GM12878 (cell line): ENCODE measurements around the gene CALHM3. TPM values are rescaled to one million over a fixed set of nuclear protein-coding genes. Genes with fewer than 3 reads are reported as not detected.

Source experiments
- ASH2L ChIP-seq: fragments of 300-600, 200-600 bp; sonication (generic); IDR thresholded peaks from 2 replicates; pipeline ENCODE4 v1.6.1; 2017; ENCODE audit warnings: low read depth, mild to moderate bottlenecking, borderline replicate concordance
- BRCA1 ChIP-seq: IDR thresholded peaks from 2 replicates; pipeline ENCODE4 v1.6.1; 2011; ENCODE audit warnings: low read depth, low read length, improper control_type of control experiment
- EP300 ChIP-seq, 2 experiments: fragments of 150-350 bp in 1 of 2; IDR thresholded peaks; 2 replicates each; pipeline ENCODE4 v1.6.1; 2011 to 2012; ENCODE audit warnings: low read depth in 2 of 2, low read length in 2 of 2, borderline replicate concordance in 1 of 2, improper control_type of control experiment in 1 of 2, inconsistent platforms in 1 of 2; ENCODE audit not compliant: control insufficient read depth in 1 of 2
- EZH2 ChIP-seq: IDR thresholded peaks from 2 replicates; pipeline ENCODE4 v1.6.1; 2012; ENCODE audit warnings: low read depth, mild to moderate bottlenecking, control low read depth, inconsistent platforms, low read length, borderline replicate concordance; ENCODE audit not compliant: control insufficient read depth
- HDAC6 ChIP-seq: fragments of 200-600 bp; sonication (generic); IDR thresholded peaks from one replicate; pipeline ENCODE4 v1.8.0; 2017; ENCODE audit warnings: antibody characterized with exemption; ENCODE audit not compliant: unreplicated experiment
- MYC ChIP-seq: IDR thresholded peaks from 2 replicates; pipeline ENCODE4 v1.6.1; 2011; ENCODE audit warnings: mild to moderate bottlenecking, low read length, moderate library complexity, inconsistent platforms; ENCODE audit not compliant: insufficient read depth, insufficient replicate concordance, insufficient read length, severe bottlenecking
- POLR2AphosphoS2 ChIP-seq: IDR thresholded peaks from 2 replicates; pipeline ENCODE4 v1.6.1; 2011; ENCODE audit warnings: low read depth, mild to moderate bottlenecking, low read length, improper control_type of control experiment, moderate library complexity
- SIN3A ChIP-seq: IDR thresholded peaks from 2 replicates; pipeline ENCODE4 v1.6.1; 2012; ENCODE audit warnings: low read depth, low read length, improper control_type of control experiment
- STAT3 ChIP-seq: IDR thresholded peaks from 2 replicates; pipeline ENCODE4 v1.6.1; 2011; ENCODE audit warnings: low read depth, low read length, improper control_type of control experiment
- ZBED1 ChIP-seq: IDR thresholded peaks from 2 replicates; pipeline ENCODE4 v1.6.1; 2016; ENCODE audit warnings: borderline replicate concordance
- ZNF274 ChIP-seq: IDR thresholded peaks from one replicate; pipeline ENCODE4 v1.8.0; 2011; ENCODE audit not compliant: insufficient read length, insufficient read depth
- ZNF384 ChIP-seq: IDR thresholded peaks from 2 replicates; pipeline ENCODE4 v1.6.1; 2012; ENCODE audit warnings: low read depth, mild to moderate bottlenecking, low read length, improper control_type of control experiment, borderline replicate concordance
- polyA plus RNA-seq, 11 experiments: library from polyadenylated mRNA; depleted of rRNA in 4 of 11; unstranded in 6 of 11; stranded (reverse) in 5 of 11; fragments of >200 nt; fragmentation: Nextera tagmentation in 4 of 11; fragmentation: Illumina TruSeq in 1 of 11; extraction: Ambion mirVana in 4 of 11; extraction: Trizol in 1 of 11; gene quantifications; 1 replicate in 1 of 11; 2 replicates in 10 of 11; pipeline versions ENCODE4 v1.2.1 to v1.2.3, GENCODE V29; 2011 to 2016; ENCODE audit warnings: inconsistent platforms in 2 of 11, missing spikeins in 2 of 11, low read depth in 1 of 11
- total RNA-seq, 4 experiments: library from RNA; depleted of rRNA in 3 of 4; stranded (reverse); fragments of >200 nt in 3 of 4; fragmentation: Illumina TruSeq in 1 of 4; extraction: Trizol in 1 of 4; gene quantifications; 2 replicates each; pipeline versions ENCODE4 v1.2.1 to v1.2.3, GENCODE V29; 2013 to 2021
- TF ChIP-seq, protein P1 (sequence below): fragments of 450-650 bp; IDR thresholded peaks from 2 replicates; pipeline ENCODE4 v1.6.1; 2016; ENCODE audit warnings: mild to moderate bottlenecking
- TF ChIP-seq, protein P2 (sequence below): fragments of 150-350 bp; IDR thresholded peaks from 2 replicates; pipeline ENCODE4 v1.6.1; 2016; ENCODE audit warnings: low read depth, low read length
- TF ChIP-seq, protein P3 (sequence below): IDR thresholded peaks from 2 replicates; pipeline ENCODE4 v1.6.1; 2011; ENCODE audit warnings: borderline replicate concordance, low read depth, mild to moderate bottlenecking, moderate library complexity, low read length; ENCODE audit not compliant: insufficient read depth, poor library complexity, severe bottlenecking
- TF ChIP-seq, protein P4 (sequence below): fragments of 450-650 bp; IDR thresholded peaks from 2 replicates; pipeline ENCODE4 v1.6.1; 2017; ENCODE audit warnings: mild to moderate bottlenecking, moderate library complexity

The CALHM3 gene
- total and polyA plus RNA-seq, 10 of the 15 experiments (the other 5 are each of a cell fraction or from before 2014, with no cell fraction given), result 0.03 to 0.42 (median 0.11) TPM; not detected in 5

- no peak for TF ChIP-seq STAT3
- TF ChIP-seq ZNF274, result no peak
- TF ChIP-seq BRCA1, result no peak
- TF ChIP-seq, protein P1, sequence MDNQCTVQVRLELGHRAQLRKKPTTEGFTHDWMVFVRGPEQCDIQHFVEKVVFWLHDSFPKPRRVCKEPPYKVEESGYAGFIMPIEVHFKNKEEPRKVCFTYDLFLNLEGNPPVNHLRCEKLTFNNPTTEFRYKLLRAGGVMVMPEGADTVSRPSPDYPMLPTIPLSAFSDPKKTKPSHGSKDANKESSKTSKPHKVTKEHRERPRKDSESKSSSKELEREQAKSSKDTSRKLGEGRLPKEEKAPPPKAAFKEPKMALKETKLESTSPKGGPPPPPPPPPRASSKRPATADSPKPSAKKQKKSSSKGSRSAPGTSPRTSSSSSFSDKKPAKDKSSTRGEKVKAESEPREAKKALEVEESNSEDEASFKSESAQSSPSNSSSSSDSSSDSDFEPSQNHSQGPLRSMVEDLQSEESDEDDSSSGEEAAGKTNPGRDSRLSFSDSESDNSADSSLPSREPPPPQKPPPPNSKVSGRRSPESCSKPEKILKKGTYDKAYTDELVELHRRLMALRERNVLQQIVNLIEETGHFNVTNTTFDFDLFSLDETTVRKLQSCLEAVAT, result peak; percentile 65; the same call in 1 of the 2 replicates
- no peak for TF ChIP-seq POLR2AphosphoS2
- TF ChIP-seq SIN3A, result no peak
- TF ChIP-seq EP300 (IDR thresholded peaks at IDR 0.05; ENCODE audit: borderline replicate concordance in 1 of 2, control insufficient read depth in 1 of 2, low read depth in 2 of 2, low read length in 2 of 2), result 0 out of 4 replicates have a peak, but pooled peaks of 1 of the 2 experiments have one; percentile 14
- TF ChIP-seq, protein P2, sequence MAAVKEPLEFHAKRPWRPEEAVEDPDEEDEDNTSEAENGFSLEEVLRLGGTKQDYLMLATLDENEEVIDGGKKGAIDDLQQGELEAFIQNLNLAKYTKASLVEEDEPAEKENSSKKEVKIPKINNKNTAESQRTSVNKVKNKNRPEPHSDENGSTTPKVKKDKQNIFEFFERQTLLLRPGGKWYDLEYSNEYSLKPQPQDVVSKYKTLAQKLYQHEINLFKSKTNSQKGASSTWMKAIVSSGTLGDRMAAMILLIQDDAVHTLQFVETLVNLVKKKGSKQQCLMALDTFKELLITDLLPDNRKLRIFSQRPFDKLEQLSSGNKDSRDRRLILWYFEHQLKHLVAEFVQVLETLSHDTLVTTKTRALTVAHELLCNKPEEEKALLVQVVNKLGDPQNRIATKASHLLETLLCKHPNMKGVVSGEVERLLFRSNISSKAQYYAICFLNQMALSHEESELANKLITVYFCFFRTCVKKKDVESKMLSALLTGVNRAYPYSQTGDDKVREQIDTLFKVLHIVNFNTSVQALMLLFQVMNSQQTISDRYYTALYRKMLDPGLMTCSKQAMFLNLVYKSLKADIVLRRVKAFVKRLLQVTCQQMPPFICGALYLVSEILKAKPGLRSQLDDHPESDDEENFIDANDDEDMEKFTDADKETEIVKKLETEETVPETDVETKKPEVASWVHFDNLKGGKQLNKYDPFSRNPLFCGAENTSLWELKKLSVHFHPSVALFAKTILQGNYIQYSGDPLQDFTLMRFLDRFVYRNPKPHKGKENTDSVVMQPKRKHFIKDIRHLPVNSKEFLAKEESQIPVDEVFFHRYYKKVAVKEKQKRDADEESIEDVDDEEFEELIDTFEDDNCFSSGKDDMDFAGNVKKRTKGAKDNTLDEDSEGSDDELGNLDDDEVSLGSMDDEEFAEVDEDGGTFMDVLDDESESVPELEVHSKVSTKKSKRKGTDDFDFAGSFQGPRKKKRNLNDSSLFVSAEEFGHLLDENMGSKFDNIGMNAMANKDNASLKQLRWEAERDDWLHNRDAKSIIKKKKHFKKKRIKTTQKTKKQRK, result no peak
- no peak for TF ChIP-seq EZH2
- no peak for TF ChIP-seq MYC
- peak; percentile 82 for TF ChIP-seq ZNF384
- TF ChIP-seq, protein P3, sequence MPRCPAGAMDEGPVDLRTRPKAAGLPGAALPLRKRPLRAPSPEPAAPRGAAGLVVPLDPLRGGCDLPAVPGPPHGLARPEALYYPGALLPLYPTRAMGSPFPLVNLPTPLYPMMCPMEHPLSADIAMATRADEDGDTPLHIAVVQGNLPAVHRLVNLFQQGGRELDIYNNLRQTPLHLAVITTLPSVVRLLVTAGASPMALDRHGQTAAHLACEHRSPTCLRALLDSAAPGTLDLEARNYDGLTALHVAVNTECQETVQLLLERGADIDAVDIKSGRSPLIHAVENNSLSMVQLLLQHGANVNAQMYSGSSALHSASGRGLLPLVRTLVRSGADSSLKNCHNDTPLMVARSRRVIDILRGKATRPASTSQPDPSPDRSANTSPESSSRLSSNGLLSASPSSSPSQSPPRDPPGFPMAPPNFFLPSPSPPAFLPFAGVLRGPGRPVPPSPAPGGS, result peak; percentile 37
- TF ChIP-seq, protein P4, sequence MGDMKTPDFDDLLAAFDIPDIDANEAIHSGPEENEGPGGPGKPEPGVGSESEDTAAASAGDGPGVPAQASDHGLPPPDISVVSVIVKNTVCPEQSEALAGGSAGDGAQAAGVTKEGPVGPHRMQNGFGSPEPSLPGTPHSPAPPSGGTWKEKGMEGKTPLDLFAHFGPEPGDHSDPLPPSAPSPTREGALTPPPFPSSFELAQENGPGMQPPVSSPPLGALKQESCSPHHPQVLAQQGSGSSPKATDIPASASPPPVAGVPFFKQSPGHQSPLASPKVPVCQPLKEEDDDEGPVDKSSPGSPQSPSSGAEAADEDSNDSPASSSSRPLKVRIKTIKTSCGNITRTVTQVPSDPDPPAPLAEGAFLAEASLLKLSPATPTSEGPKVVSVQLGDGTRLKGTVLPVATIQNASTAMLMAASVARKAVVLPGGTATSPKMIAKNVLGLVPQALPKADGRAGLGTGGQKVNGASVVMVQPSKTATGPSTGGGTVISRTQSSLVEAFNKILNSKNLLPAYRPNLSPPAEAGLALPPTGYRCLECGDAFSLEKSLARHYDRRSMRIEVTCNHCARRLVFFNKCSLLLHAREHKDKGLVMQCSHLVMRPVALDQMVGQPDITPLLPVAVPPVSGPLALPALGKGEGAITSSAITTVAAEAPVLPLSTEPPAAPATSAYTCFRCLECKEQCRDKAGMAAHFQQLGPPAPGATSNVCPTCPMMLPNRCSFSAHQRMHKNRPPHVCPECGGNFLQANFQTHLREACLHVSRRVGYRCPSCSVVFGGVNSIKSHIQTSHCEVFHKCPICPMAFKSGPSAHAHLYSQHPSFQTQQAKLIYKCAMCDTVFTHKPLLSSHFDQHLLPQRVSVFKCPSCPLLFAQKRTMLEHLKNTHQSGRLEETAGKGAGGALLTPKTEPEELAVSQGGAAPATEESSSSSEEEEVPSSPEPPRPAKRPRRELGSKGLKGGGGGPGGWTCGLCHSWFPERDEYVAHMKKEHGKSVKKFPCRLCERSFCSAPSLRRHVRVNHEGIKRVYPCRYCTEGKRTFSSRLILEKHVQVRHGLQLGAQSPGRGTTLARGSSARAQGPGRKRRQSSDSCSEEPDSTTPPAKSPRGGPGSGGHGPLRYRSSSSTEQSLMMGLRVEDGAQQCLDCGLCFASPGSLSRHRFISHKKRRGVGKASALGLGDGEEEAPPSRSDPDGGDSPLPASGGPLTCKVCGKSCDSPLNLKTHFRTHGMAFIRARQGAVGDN, result 0 out of 2 replicates have a peak, but pooled peaks have one; percentile 66
- no peak for TF ChIP-seq HDAC6
- no peak for TF ChIP-seq ZBED1
- no peak for TF ChIP-seq ASH2L
Measured at GRCh38 chr10:103467406-103467805, 11.6 kb downstream of the CALHM3 start (continued).
